BLaER1 treated with 17β-estradiol and CSF1 and Interleukin-3, amounts not matched to agents 10 nM and 100 nM (cell line): ENCODE data around the gene TLCD3B.

ENCODE experiments used
- H3K27ac ChIP-seq, 11 experiments: shearing (Covaris generic); formaldehyde crosslinking; 2 replicates each; pipeline ENCODE4 v1.8.1; 2022
- H3K27me3 ChIP-seq, 11 experiments: shearing (Covaris generic); formaldehyde crosslinking; 2 replicates each; pipeline ENCODE4 v1.8.1; 2022
- H3K36me3 ChIP-seq, 11 experiments: shearing (Covaris generic); formaldehyde crosslinking; 2 replicates each; pipeline ENCODE4 v1.8.1; 2022
- H3K4me1 ChIP-seq, 10 experiments: shearing (Covaris generic); formaldehyde crosslinking; 2 replicates each; pipeline ENCODE4 v1.8.1; 2022
- H3K4me2 ChIP-seq, 11 experiments: shearing (Covaris generic); formaldehyde crosslinking; 2 replicates each; pipeline ENCODE4 v1.8.1; 2022
- H3K4me3 ChIP-seq, 10 experiments: shearing (Covaris generic); formaldehyde crosslinking; 2 replicates each; pipeline ENCODE4 v1.8.1; 2022
- H3K9ac ChIP-seq, 11 experiments: shearing (Covaris generic); formaldehyde crosslinking; 2 replicates each; pipeline ENCODE4 v1.8.1; 2022
- H3K9me3 ChIP-seq, 11 experiments: shearing (Covaris generic); formaldehyde crosslinking; replicated peaks in 1 of 11; 2 replicates each; pipeline ENCODE4 v1.8.1; 2022
- H4K20me1 ChIP-seq, 11 experiments: shearing (Covaris generic); formaldehyde crosslinking; 2 replicates each; pipeline ENCODE4 v1.8.1; 2022
- Cebpa-rat ChIP-seq, 11 experiments: shearing (Covaris generic); IDR thresholded peaks; 2 replicates each; pipeline ENCODE4 v1.8.1; 2022

The TLCD3B gene

DNA sequence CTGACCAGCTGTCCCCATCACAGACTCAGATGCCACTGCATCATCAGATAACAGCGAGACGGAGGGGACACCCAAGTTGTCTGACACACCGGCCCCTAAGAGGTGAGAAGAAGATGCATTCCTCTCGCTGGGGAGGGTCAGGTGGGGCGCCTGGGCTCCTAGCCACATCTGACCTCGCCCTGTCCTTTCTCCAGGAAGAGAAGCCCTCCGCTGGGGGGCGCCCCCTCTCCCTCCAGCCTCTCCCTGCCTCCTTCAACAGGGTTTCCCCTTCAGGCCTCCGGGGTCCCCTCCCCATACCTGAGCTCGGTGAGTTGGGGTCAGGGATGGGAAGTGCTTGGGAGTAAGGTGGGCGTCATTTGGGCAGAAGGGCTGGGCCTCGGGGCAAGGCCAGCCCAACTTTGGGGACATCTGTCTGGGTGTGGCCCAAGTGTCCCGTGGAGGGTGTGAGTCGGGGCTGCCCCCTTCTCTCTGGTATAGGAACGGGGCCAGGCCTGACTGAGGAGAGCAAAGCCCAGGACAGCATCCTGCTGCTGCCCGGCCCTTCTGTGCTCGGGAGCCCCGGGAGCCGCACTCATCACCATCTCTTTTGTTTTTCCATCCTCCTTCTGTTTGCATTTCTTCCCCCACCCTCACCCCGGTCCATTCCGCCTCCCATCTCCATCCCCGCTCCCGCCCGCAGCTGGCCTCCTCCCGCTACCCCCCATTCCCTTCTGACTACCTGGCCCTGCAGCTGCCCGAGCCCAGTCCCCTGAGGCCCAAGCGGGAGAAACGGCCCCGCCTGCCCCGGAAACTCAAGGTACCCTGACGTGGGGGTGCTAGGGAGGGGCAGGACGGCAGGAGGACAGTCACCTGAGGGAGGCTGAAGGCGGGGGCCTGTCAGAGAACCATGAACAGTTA lies 30.1 kb downstream of the TLCD3B start:
- Histone ChIP-seq H3K27ac (peak overlapping the region in 1 of 11 experiments; percentile 14; a peak in 2 of 22 replicates), H3K4me3 (peak overlapping the region in 3 of 10 experiments; percentile 24 to 34 (median 27); a peak in 3 of 20 replicates), H3K9me3 (no peaks in the 10 kb centered on the region), H3K36me3 (peaks cover 0 to 32% (median 11%) of the 10 kb centered on the region in 11 experiments; a peak in 16 of 22 replicates), H3K4me2 (peak overlapping the region; percentile 14 to 94 (median 76); a peak in 21 of 22 replicates), H3K4me1 (peaks cover 43 to 93% (median 89%) of the 10 kb centered on the region in 10 experiments), H3K9ac (peak overlapping the region in 8 of 11 experiments; percentile 13 to 60 (median 34); a peak in 11 of 22 replicates), H3K27me3 (no peaks in the 10 kb centered on the region), H4K20me1 (peaks cover 14 to 67% (median 49%) of the 10 kb centered on the region in 11 experiments; a peak in 19 of 22 replicates)
- no peak for TF ChIP-seq Cebpa-rat (IDR thresholded peaks at IDR 0.05)

DNA sequence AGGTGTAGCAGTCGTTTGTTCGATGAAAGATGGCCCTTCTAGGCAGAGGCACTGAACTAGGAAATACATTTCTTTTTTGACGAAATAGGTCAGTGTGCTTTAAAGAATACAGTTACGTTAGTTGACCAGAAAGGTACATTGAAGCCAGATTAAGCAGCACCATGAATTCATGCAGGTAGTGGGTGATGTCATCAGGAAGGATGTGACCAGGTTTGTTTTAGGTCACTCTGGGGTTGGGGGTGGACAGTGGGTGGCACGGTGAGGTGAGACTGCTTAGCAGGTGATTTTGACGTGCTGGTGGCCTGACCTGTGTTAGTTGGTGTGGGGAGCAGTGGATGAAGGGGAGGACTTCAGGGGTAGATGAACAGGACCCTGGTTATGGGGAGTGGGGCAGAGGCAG lies 31.5 kb downstream of the TLCD3B start:
- Histone ChIP-seq H3K27ac (0 out of 22 replicates have a peak overlapping the region, but pooled peaks of 1 of the 11 experiments have one; percentile 10), H3K4me3 (no peak overlapping the region), H3K9me3 (no peaks in the 10 kb centered on the region), H3K9ac (peak overlapping the region in 6 of 11 experiments; percentile 9 to 60 (median 32); a peak in 5 of 22 replicates), H3K27me3 (no peaks in the 10 kb centered on the region), H3K36me3 (peaks cover 0 to 28% (median 11%) of the 10 kb centered on the region in 11 experiments; a peak in 12 of 22 replicates), H3K4me1 (peaks cover 34 to 87% (median 82%) of the 10 kb centered on the region in 10 experiments), H4K20me1 (peaks cover 8 to 62% (median 44%) of the 10 kb centered on the region in 11 experiments; a peak in 19 of 22 replicates), H3K4me2 (peak overlapping the region in 10 of 11 experiments; percentile 14 to 94 (median 80); a peak in 19 of 22 replicates)
- no peak for TF ChIP-seq Cebpa-rat (IDR thresholded peaks at IDR 0.05)

DNA sequence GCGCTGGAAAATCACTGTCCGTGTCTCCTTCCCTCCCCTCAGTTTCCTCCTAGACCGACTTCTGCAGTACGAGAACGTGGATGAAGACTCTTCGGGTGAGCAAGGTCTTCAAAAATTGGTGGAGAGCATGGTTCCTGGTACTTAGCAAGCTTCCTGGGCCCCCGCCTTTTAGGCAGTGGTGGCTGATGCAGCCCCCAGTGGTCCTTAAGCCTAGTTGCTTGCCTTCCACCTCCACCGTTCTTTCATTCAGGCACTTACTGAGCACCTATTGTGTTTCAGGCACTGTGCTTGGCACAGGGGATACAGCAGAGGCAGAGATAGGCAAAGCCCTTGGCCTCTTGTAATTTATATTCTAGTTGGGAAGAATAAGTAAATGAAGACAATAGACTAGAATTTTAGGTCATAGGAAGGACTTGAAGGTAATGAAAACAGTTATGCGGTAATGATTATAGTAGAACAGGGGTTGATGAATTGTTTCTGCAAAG lies 34.3 kb downstream of the TLCD3B start:
- Histone ChIP-seq H3K9me3 (no peaks in the 10 kb centered on the region), H3K4me3 (peak overlapping the region; percentile 72 to 95 (median 86)), H4K20me1 (peaks cover 0 to 54% (median 22%) of the 10 kb centered on the region in 11 experiments; a peak in 17 of 22 replicates), H3K27ac (peak overlapping the region in 9 of 11 experiments; percentile 92 to 99 (median 97); a peak in 18 of 22 replicates), H3K27me3 (no peaks in the 10 kb centered on the region), H3K4me1 (peaks cover 55 to 82% (median 75%) of the 10 kb centered on the region in 10 experiments), H3K36me3 (peaks cover 19 to 42% (median 28%) of the 10 kb centered on the region in 11 experiments), H3K9ac (peak overlapping the region; percentile 80 to 99 (median 93)), H3K4me2 (peak overlapping the region; percentile 90 to 98 (median 94))
- TF ChIP-seq Cebpa-rat (IDR thresholded peaks at IDR 0.05), result no peak

DNA sequence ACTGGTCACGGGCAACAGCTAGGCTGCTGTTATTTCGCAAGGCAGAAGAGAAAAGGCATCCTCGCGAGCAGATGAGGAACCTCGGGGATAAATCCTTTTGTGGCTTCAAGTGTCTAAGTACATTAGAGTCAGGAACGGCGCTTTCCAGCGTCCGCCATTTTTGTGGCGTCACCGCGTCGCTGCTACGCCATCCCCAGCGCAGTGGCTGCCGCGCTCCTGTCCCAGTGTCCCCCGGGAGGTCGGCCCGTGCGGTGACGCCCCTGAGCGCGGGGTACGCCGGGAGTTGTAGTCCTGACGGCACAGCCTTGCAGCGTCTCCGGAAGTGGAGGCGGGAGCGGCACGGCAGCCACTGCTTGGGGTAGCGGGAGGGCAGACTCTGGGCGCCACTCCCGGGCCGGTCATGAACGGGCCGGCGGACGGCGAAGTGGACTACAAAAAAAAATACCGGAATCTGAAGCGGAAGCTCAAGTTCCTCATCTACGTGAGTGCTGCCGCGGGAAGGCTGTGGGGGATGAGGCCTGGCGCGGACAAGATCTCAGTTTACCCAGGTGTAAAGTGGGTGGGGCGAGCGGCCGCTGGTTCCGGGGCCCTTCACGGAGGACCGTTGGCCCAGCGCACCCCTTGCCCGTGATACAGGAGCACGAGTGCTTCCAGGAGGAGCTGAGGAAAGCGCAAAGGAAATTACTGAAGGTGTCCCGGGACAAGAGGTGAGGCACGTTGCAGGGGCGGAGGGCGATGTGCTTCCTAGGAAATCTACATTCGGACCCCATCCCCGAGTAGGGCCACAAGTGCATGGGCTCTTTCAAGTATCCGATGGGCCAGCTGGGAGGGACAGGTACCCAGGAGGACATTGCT lies 34.9 kb downstream of the TLCD3B start, which contains the start of gene INO80E:
INO80E (plus strand) TSS at position 331 of the 855 bp plus-strand sequence; CDS start at position 401, 70 bp downstream.
- Histone ChIP-seq H3K4me1 (peaks cover 55 to 77% (median 68%) of the 10 kb centered on the region in 10 experiments), H4K20me1 (peaks cover 0 to 54% (median 15%) of the 10 kb centered on the region in 11 experiments; a peak in 17 of 22 replicates), H3K4me3 (peak within 1 kb of the TSS; percentile 72 to 95 (median 86)), H3K27ac (peak within 1 kb of the TSS; percentile 58 to 99 (median 96)), H3K36me3 (peaks cover 24 to 44% (median 35%) of the 10 kb centered on the region in 11 experiments), H3K9ac (peak within 1 kb of the TSS; percentile 80 to 99 (median 93)), H3K9me3 (no peaks in the 10 kb centered on the region), H3K27me3 (no peaks in the 10 kb centered on the region), H3K4me2 (peak within 1 kb of the TSS; percentile 90 to 98 (median 94))
- TF ChIP-seq Cebpa-rat (IDR thresholded peaks at IDR 0.05), result no peak

DNA sequence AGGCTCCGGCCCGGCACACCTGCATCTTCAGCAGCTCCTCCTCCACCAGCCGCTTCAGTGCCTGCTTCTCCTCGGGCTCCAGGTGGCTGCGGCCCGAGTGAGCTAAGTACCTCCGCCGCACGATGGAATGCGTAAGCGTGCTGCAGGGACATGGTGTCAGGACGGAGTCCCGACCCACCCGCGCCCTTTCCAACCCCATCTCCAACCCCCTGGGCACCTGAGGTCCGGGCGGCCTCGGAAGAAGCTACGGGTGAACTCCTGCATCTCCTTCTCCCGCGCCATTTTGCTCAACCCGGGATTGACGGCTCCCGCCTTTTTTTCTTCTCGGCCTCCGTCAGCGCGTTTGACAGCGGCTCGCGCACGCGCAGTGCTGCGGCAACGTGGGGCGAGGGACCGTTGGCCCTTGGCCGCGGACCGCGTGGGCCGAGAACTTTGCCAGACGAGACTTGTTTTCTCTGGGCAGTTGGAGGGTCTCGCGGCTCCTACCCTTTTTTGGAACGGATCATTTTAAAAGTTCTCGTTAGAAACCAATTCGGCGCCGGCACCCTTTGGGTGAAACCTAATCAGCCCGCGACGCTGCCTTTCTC lies 35.7 kb downstream of the TLCD3B start, which contains the start of gene HIRIP3:
HIRIP3 (minus strand) TSS at position 294 of the 587 bp plus-strand sequence; CDS start at position 282, 12 bp downstream.
- peaks cover 47 to 70% (median 61%) of the 10 kb centered on the region in 10 experiments for H3K4me1 ChIP-seq
- TF ChIP-seq Cebpa-rat (IDR thresholded peaks at IDR 0.05), result no peak
- peak within 1 kb of the TSS; percentile 58 to 99 (median 96) for H3K27ac ChIP-seq
- no peaks in the 10 kb centered on the region for H3K27me3 ChIP-seq
- no peaks in the 10 kb centered on the region for H3K9me3 ChIP-seq
- peak within 1 kb of the TSS; percentile 90 to 98 (median 94) for H3K4me2 ChIP-seq
- peaks cover 0 to 53% (median 12%) of the 10 kb centered on the region in 11 experiments; a peak in 17 of 22 replicates for H4K20me1 ChIP-seq
- H3K4me3 ChIP-seq, result peak within 1 kb of the TSS; percentile 72 to 95 (median 86)
- peak within 1 kb of the TSS; percentile 80 to 99 (median 93) for H3K9ac ChIP-seq
- H3K36me3 ChIP-seq, result peaks cover 31 to 52% (median 42%) of the 10 kb centered on the region in 11 experiments

DNA sequence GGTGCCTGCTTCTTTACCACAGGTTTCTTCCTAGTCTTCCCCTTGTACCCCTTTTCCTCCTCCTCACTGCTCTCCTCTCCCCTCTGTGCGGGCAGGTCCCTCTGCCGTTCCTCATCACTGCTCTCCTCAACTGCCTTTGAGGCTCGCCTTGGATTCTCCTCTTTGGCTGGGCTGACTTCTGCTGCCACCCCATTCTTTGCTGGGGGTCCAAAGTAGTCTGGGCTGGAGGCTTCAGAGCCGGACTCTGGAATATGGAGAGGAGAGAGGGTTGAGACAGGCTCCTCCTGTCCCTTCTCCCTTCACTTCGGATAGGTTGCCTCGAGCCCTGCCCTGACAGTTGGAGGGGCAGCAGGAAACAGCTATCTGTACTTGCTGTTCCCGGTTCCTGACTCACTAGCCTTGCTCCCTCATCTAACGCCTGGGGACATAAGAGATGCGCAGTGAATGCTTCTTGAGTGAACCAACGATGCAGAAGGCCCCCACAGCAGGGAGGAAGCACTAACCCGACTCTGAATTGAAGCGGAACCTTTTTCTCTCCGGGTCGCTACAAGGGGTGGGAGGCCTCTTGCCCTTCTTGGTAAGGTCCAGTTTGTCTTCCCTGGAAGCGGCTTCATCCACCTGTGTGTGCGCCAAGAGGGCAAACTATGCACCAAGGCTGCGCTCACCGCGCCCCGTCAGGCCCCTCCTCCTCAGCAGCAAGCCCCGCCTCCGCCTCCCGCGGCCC lies 36.3 kb downstream of the TLCD3B start:
- peaks cover 37 to 58% (median 49%) of the 10 kb centered on the region in 11 experiments for H3K36me3 ChIP-seq
- peak overlapping the region; percentile 90 to 97 (median 94) for H3K4me2 ChIP-seq
- H3K27me3 ChIP-seq, result no peaks in the 10 kb centered on the region
- peaks cover 43 to 64% (median 55%) of the 10 kb centered on the region in 10 experiments for H3K4me1 ChIP-seq
- no peak for TF ChIP-seq Cebpa-rat (IDR thresholded peaks at IDR 0.05)
- peaks cover 0 to 46% (median 7%) of the 10 kb centered on the region in 11 experiments; a peak in 12 of 22 replicates for H4K20me1 ChIP-seq
- no peaks in the 10 kb centered on the region for H3K9me3 ChIP-seq
- peak overlapping the region; percentile 80 to 99 (median 93) for H3K9ac ChIP-seq
- H3K27ac ChIP-seq, result peak overlapping the region; percentile 58 to 99 (median 96); a peak in 21 of 22 replicates
- H3K4me3 ChIP-seq, result peak overlapping the region; percentile 72 to 95 (median 86)
